HG02759 (cell line): ENCODE results near the gene PPP1R18.
"Not testable (repeated sequence)": the region's sequence is repeated elsewhere in the genome, so short reads cannot be mapped to it uniquely, and the experiment has no call there.

Experiments
- ATAC-seq: cut with Tn5 transposase; IDR thresholded peaks from one replicate; pipeline ENCODE4 v1.9.1; 2021; ENCODE audit warnings: mild to moderate bottlenecking, moderate library complexity; ENCODE audit not compliant: unreplicated experiment

PPP1R18 gene

DNA sequence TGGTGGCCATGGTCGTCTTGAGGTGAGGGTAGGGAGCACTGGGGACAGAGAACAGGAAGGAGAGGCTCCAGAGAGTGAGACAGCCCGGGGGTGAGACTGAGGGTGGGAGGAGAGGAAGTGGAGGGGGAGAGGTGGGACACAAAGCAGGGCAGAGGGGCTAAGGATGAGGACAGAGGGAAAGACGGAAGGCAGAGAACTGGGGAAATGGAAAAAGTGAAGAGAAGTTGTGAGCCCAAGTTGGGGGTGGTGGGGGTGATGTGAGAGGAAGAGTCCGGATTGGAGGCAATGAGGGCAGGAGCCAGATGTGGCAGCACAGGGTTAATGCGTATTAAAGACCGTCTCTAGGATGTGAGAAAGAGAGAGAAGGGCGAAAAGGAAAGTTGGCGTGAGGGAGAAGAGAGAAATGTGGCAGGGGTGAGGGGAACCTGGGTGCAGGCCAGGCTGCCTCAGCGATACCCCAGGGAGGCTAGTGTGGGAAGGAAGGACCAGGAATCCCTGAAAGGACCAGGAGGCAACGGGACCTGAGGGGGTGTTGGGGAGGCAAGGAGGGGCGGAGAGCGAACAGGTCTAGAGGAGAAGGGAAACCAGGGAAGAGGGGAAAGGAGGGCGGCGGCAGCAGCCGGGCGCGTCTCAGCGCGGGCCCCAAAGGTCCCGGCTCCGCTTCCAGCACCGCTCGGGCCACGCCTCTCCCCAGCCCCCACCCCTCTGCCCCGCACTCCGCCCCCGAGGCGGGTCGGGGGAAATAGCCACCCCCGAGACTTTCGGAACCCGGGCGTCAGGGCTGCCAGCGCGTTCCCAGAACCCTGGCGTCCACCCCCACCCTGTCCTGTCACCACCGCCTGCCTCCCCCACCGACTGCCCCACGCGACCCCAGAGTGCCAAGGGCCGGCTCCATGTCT, at the start of gene PPP1R18:
PPP1R18 (minus strand) TSS at position 637 of the 899 bp plus-strand sequence; CDS start at position 10, 627 bp downstream.
- ATAC-seq = peak; percentile 22

DNA sequence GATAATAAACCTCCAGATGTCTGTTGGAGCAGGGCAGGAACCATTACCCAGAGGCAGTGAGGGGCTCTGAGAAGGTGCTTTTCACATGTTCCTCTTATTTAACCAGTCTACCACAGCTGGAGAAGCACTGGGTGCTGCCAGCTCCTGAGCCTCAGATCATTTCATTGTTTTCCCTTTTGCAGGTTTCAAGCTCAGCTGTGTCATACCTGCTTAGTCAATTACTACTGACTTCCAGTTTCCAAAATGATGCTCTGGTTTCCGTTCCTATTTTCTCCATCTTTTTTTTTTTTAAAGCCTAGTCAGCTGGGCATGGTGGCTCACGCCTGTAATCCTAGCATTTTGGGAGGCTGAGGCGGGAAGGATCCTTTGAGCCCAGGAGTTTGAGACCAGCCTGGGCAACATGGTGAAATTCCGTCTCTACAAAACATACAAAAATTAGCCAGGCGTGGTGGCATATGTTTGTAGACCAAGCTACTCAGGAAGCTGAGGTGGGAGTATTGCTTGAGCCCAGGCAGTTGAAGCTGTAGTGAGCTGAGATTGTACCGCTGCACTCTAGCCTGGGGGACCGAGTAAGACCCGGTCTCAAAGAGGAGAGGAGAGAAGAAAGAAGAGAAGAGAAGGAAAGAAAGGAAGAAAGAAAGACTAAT, 49.3 kb upstream of the PPP1R18 start:
- ATAC-seq = no peak

- ATAC-seq = no peak
Measured at GRCh38 chr6:30732237-30732943, 45.9 kb upstream of the PPP1R18 start.

DNA sequence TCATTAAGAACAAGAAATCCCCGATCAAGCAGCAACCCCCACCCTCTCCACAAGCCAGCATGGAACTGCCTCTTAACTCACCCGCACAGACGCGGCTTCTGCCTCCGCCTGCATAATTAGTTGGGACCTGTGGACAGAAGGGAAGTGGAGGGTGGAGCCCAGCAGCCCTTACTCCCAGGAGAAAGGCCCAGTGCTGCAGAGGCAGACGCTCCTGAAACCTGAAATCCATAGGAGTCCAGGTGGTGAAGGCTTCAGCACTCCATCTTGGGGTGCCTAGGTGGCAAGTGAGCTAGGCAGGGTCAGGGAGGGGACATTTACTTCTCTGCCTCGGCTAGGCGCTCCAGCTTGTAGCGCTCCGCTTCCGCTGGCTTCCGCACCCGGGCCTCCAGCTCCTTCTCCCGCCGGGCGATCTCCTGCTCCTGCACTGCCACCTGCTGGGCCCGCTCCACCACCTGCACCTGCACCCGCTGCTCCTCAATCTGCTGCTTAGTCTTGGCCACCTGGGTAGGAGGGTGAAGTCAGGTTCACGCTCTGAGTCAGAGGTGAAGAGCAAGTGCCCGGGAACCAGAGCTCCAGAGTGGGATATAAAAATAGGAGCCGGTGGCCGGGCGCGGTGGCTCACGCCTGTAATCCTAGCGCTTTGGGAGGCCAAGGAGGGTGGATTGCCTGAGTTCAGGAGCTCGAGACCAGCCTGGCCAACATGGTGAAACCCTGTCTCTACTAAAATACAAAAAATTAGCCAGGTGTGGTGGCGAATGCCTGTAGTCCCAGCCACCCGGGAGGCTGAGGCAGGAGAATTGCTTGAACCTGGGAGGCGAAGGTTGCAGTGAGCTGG, 44.4 kb upstream of the PPP1R18 start:
- ATAC-seq = peak; percentile 63

DNA sequence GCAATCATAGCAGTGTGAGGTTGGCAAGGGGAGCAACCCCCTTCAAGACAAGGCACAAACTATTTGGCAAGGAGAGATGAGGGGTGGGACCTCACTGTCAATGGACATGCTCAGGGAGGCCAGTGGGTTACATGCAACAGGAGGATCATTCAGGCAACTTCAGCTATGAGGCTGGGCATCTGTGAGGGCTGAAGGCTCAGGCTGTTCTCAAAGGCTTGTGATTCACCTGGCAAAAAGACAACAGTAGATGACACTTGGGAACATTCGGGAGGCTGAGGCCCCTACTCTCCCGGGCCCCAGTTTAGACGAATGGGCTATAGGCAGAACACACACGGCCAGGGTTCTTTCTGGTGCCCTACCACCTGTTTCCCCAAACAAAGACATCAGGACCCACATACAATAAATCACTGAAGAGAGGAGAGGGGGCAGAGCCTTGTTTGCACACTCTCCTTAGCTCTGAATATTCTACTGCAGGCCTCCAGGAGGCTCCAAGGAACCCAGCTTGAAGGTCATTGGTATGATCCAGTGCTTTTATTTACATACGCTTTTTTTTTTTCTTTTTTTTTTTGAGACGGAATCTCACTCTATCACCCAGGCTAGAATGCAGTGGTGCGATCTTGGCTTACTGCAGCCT, 41.6 kb upstream of the PPP1R18 start:
- no peak for ATAC-seq

- no peak for ATAC-seq
Measured at GRCh38 chr6:30726506-30727413, 40.3 kb upstream of the PPP1R18 start.

DNA sequence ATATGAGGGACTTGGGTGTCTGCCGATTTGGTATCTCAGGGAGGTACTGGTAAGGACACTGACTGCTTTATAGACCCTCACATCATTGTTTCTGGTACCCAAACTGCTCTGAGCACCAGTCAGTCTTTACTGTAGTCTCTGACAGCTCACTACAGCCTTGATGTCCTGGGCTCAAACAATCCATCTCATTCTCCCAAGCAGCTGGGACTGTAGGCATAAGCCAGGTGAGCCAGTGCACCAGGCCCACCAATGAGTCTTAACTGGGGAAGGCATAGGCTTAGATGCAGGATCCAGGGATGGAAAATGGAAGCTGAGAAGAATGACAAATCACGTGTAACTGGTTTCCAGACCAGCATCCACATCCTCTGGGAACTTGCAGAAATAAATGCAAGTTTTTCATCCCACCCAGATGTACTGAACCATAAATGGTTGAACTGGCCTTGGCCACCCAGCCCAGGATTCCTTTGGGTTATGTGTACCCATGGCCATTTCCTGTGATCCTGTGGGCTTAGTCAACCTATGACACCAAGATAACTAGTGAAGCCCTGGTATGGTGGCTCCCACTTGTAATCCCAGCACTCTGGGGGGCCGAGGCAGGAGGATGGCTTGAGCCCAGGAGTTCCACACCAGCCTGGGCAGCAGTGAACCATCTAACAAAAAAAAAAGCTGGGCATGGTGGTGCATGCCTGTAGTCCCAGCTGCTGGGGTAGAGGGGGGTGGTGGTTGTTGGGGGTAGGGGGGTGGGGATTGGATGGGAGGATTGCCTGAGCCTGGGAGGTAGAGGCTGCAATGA, 39.5 kb upstream of the PPP1R18 start:
- no peak for ATAC-seq

DNA sequence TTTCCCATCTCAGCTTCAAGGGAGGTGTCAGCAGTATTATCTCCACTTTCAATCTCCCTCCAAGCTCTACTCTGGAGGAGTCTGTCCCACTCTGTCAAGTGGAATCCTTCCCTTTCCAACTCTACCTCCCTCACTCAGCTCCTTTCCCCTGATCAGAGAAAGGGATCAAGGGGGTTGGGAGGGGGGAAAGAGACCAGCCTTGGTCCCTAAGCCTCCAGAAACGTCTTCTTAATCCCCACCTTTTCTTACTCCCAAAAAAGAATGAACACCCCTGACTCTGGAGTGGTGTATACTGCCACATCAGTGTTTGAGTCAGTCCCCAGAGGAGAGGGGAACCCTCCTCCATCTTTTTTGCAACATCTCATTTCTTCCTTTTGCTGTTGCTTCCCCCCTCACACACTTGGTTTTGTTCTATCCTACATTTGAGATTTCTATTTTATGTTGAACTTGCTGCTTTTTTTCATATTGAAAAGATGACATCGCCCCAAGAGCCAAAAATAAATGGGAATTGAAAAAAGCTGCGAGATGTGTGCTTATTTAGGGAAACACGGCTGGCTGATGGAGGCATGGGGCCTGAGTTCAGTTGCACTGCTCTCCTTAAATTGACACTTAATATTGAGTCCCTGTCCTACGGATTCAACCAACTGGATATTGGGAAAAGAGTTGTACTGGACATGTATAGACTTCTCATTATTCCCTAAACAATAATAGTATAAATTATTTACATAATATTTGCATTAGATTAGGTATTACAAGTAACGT, 38.6 kb upstream of the PPP1R18 start:
- no peak for ATAC-seq

GRCh38 chr6:30723843-30724741, 37.6 kb upstream of the PPP1R18 start:
- ATAC-seq = not testable (repeated sequence)

GRCh38 chr6:30723159-30723842, 36.9 kb upstream of the PPP1R18 start:
- not testable (repeated sequence) for ATAC-seq

- no peak for ATAC-seq
Measured at GRCh38 chr6:30722280-30723112, 36.1 kb upstream of the PPP1R18 start.

DNA sequence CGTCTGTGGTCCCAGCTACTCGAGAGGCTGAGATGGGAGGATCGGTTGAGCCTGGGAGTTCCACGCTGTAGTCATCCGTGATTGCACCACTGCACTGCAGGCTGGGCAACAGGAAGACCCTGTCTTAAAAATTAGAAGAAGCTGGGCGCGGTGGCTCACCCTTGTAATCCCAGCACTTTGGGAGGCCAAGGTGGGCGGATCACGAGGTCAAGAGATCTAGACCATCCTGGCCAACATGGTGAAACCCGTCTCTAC, 35.5 kb upstream of the PPP1R18 start:
- ATAC-seq = not testable (repeated sequence)

DNA sequence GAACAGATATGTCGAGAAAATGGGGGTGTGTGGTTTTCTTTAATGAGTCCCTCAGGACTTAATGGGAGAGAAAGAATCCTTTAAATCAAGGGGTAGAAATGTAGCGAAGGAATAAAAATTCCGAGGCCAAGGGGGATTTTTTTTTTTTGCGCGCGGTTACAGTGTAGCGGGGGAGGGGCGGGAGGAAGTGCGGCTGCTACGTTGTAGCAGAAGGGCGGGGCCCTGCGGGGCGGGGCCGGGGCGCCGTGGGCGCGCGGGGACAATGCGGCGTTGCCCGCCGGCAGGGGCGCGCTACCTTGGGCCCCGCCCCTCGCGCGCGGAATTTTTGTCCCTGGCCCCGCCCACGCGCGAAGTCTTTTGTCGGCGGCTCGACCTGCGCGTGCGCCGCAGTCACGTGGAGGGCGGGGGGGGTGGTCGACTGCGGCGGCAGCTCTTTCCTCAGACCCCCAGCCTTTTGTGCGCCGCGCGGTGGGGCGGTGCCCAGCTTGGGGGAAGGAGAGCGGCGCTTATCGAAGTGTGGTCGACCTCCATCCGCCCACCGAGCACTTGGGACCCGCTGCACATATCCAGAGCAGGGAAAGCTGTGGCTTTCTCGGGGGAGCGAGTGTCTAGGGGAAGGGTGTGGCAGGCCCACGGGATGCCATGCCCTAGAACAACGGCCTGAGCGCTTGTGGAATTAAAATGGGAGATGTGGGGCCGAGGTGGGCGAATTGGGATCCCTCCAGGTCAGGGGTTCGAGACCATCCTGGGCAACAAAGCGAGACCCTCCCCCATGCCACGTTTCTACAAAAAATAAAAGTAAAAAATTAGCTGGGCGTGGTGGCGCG, 35.0 kb upstream of the PPP1R18 start:
- peak; percentile 38 for ATAC-seq

- ATAC-seq = no peak
Measured at GRCh38 chr6:30720738-30721197, 34.3 kb upstream of the PPP1R18 start.
